Nephron progenitor cell (in vitro differentiated cells): ENCODE data around the gene DCDC2C.

Experiments used
- DNase-seq: peaks from one replicate; pipeline ENCODE4 v3.0.0; 2021
- H3K27ac Mint-ChIP-seq: 2 replicates; pipeline ENCODE4 v1.8.0; 2021; ENCODE audit warnings: mild to moderate bottlenecking, moderate library complexity, mixed read lengths
- H3K27me3 Mint-ChIP-seq: 2 replicates; pipeline ENCODE4 v1.8.0; 2021; ENCODE audit warnings: mild to moderate bottlenecking, low read depth, mixed read lengths; ENCODE audit not compliant: poor library complexity
- H3K36me3 Mint-ChIP-seq: 2 replicates; pipeline ENCODE4 v1.8.0; 2021; ENCODE audit warnings: low read depth, mixed read lengths
- H3K4me1 Mint-ChIP-seq: 2 replicates; pipeline ENCODE4 v1.8.0; 2021; ENCODE audit warnings: mixed read lengths
- H3K4me3 Mint-ChIP-seq: 2 replicates; pipeline ENCODE4 v1.8.0; 2021; ENCODE audit warnings: mild to moderate bottlenecking, moderate library complexity, mixed read lengths
- H3K9me3 Mint-ChIP-seq: 2 replicates; pipeline ENCODE4 v1.8.0; 2021; ENCODE audit warnings: mild to moderate bottlenecking, moderate library complexity, mixed read lengths
- TF ChIP-seq, protein P1 (sequence below): fragments of 200-600 bp; sonication (generic); IDR thresholded peaks from 2 replicates; pipeline ENCODE4 v1.5.0; 2021; ENCODE audit warnings: antibody characterized with exemption

Gene DCDC2C

GRCh38 chr2:3682811-3683210, 20.6 kb upstream of the DCDC2C start:
- Mint-ChIP-seq H3K4me1 (no peaks in the 10 kb centered on the region), H3K4me3 (no peak overlapping the region), H3K27ac (no peak overlapping the region), H3K9me3 (peaks cover 3% of the 10 kb centered on the region), H3K27me3 (peaks cover 15% of the 10 kb centered on the region), H3K36me3 (no peaks in the 10 kb centered on the region)
- TF ChIP-seq, protein P1, sequence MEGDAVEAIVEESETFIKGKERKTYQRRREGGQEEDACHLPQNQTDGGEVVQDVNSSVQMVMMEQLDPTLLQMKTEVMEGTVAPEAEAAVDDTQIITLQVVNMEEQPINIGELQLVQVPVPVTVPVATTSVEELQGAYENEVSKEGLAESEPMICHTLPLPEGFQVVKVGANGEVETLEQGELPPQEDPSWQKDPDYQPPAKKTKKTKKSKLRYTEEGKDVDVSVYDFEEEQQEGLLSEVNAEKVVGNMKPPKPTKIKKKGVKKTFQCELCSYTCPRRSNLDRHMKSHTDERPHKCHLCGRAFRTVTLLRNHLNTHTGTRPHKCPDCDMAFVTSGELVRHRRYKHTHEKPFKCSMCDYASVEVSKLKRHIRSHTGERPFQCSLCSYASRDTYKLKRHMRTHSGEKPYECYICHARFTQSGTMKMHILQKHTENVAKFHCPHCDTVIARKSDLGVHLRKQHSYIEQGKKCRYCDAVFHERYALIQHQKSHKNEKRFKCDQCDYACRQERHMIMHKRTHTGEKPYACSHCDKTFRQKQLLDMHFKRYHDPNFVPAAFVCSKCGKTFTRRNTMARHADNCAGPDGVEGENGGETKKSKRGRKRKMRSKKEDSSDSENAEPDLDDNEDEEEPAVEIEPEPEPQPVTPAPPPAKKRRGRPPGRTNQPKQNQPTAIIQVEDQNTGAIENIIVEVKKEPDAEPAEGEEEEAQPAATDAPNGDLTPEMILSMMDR: no peak
- DNase-seq: no peak

GRCh38 chr2:3683748-3684454, 19.5 kb upstream of the DCDC2C start:
- no peak for DNase-seq

DNA sequence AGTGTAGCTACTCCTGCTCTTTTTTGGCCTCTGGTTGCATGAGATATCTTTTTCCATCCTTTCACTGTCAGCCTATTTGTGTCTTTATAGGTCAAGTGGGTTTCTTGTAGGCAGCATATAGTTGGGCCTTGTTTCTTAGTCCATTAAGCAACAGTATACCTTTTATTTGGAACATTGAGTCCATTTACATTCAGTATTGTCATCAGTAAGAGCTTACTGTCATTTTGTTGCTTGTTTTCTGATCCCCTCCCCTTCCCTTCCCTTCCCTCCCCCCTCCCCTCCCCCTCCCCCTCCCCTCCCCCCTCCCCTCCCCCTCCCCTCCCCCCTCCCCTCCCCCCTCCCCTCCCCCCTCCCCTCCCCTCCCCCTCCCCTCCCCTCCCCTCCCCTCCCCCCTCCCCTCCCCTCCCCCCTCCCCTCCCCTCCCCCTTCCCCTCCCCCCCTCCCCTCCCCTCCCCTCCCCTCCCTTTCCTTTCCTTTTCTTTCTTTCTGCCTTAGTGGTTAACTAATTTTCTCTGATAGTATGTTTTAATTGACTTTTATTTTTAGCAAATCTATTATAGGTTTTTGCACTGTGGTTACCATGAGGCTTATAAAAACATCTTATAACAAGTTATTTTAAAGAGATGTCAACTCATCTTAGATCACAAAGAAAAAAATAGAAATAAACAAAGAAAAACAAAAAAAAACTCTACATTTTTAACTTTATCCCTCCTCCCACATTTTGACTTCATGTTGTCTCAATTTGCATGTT, 13.2 kb upstream of the DCDC2C start:
- Mint-ChIP-seq H3K27me3 (peaks cover 8% of the 10 kb centered on the region), H3K27ac (no peak overlapping the region), H3K4me3 (no peak overlapping the region), H3K9me3 (peaks cover 22% of the 10 kb centered on the region), H3K4me1 (no peaks in the 10 kb centered on the region), H3K36me3 (no peaks in the 10 kb centered on the region)
- TF ChIP-seq, protein P1: no peak
- DNase-seq: no peak

More at GRCh38 chr2:3683748-3684454, 19.5 kb upstream of the DCDC2C start:
- Mint-ChIP-seq H3K9me3 (peaks cover 3% of the 10 kb centered on the region), H3K4me1 (no peaks in the 10 kb centered on the region), H3K27ac (no peak overlapping the region), H3K36me3 (no peaks in the 10 kb centered on the region), H3K27me3 (peaks cover 11% of the 10 kb centered on the region), H3K4me3 (no peak overlapping the region)
- TF ChIP-seq, protein P1: no peak

GRCh38 chr2:3692375-3692774, 11.0 kb upstream of the DCDC2C start:
- H3K4me1 Mint-ChIP-seq: no peaks in the 10 kb centered on the region
- H3K27ac Mint-ChIP-seq: no peak overlapping the region
- peaks cover 21% of the 10 kb centered on the region for H3K9me3 Mint-ChIP-seq
- no peaks in the 10 kb centered on the region for H3K36me3 Mint-ChIP-seq
- TF ChIP-seq, protein P1: peak; percentile 29
- H3K27me3 Mint-ChIP-seq: peaks cover 4% of the 10 kb centered on the region
- H3K4me3 Mint-ChIP-seq: no peak overlapping the region
- no peak for DNase-seq

- TF ChIP-seq, protein P1: no peak
- Mint-ChIP-seq H3K4me1 (no peaks in the 10 kb centered on the region), H3K27me3 (peaks cover 24% of the 10 kb centered on the region), H3K27ac (no peak overlapping the region), H3K9me3 (peaks cover 8% of the 10 kb centered on the region), H3K36me3 (no peaks in the 10 kb centered on the region), H3K4me3 (no peak overlapping the region)
- no peak for DNase-seq
Observed at GRCh38 chr2:3696545-3696944, 6.8 kb upstream of the DCDC2C start.
